Glomerular visceral epithelial cell (primary cell): ENCODE data around the gene NOP9.
"Not testable (repeated sequence)": the region's sequence is repeated elsewhere in the genome, so short reads cannot be mapped to it uniquely, and the experiment has no call there.

Source experiments
- DNase-seq: peaks from one replicate; pipeline ENCODE4 v3.0.0-alpha.2; 2016; ENCODE audit errors: extremely low spot score

The NOP9 gene

GRCh38 chr14:24351517-24351916, 51.9 kb downstream of the NOP9 start:
- DNase-seq: no peak

DNA sequence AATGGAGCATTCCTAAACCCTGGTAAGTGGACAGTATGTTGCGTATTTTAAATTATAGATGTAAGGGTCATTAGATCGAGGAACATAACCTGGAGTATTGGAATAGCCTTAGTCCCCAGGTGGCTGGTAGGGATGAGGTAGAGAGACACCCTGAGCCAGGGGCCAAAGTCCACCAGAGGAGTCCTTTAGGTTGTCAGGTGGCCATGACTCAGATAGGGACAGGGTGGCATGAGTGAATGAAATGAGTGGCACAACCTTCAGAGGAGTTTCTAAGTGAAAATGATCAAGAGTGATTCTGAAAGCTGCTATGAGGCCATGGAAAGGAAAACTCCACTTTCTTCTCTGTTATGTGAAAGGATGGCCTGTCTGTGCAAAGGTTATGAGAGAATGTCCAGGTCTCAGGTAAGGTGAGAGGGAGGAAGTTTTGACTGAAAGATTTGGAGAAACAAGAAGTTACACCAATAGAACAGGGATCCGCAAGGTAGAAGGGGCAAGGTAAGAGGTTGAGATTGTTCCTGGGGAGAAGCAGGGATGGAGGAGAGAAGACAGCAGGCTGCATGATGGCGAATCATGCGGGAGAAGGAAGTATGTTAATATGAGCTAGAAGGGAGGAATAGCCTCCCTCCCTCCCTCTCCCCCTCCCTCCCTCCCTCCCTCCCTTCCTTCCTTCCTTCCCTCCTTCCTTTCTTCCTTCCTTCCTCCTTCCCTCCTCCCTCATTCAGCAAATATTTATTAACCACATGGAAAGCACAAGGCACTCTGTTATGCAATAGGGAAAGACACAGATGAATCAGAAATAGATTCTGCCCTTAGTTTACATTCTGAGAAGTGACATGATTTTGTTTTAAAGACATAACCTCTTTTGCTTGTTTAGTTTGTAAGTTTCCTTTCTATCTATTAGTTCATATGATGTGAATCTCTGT, 54.2 kb downstream of the NOP9 start:
- DNase-seq: no peak

DNA sequence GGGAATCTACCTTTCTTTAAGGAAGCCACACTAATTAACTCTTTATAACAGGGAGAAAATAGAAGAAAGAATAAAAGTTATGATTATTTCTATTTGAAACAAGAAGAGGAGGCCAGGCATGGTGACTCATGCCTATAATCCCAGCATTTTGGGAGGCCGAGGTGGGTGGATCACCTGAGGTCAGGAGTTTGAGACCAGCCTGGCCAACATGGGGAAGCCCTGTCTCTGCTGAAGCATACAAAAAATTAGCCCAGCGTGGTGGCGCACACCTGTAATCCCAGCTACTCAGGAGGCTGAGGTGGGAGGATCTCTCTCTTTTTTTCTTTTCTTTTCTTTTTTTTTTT, 54.8 kb downstream of the NOP9 start:
- DNase-seq: not testable (repeated sequence)

- DNase-seq: no peak
Observed at GRCh38 chr14:24355009-24355408, 55.4 kb downstream of the NOP9 start.

DNA sequence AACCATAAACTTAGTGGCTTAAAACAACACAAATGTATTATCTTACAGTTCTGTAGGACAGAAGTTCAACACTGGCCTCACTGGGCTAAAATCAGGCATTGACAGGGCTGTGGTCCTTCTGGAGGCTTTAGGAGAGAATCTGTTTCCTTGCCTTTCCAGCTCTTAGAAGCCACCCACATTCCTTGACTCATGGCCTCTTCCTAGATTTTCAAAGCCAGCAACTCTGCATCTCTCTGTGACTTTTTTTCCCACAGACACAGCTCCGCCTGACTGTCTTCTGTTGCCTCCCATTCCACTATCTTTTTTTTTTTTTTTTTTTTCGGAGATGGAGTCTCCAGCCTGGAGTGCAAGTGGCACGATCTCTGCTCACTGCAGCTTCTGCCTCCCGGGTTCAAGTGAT, 56.6 kb downstream of the NOP9 start:
- DNase-seq: no peak
